HG02884 (cell line): ENCODE measurements around the gene AMY2A.
"Not testable (repeated sequence)": the region's sequence is repeated elsewhere in the genome, so short reads cannot be mapped to it uniquely, and the experiment has no call there.

Experiments used
- ATAC-seq: cut with Tn5 transposase; IDR thresholded peaks from one replicate; pipeline ENCODE4 v1.9.1; 2021; ENCODE audit warnings: mild to moderate bottlenecking, moderate library complexity; ENCODE audit not compliant: unreplicated experiment

The AMY2A gene

GRCh38 chr1:103616994-103617477 is at the start of gene AMY2A:
AMY2A (plus strand) TSS chr1:103617427; CDS start chr1:103617441, 14 bp downstream.
- not testable (repeated sequence) for ATAC-seq

- ATAC-seq: no peak
Observed at GRCh38 chr1:103569493-103569892, 47.7 kb upstream of the AMY2A start.

GRCh38 chr1:103571289-103571688 is 45.9 kb upstream of the AMY2A start, which contains the start of gene AMY2B:
AMY2B (plus strand) TSS chr1:103571589; CDS start chr1:103571603, 14 bp downstream.
- not testable (repeated sequence) for ATAC-seq

- peak; percentile 84 for ATAC-seq
Observed at GRCh38 chr1:103576065-103576464, 41.2 kb upstream of the AMY2A start.

- not testable (repeated sequence) for ATAC-seq
Observed at GRCh38 chr1:103576784-103577183, 40.4 kb upstream of the AMY2A start.

GRCh38 chr1:103582464-103582863 is 34.8 kb upstream of the AMY2A start:
- ATAC-seq: no peak

GRCh38 chr1:103583887-103584286 is 33.3 kb upstream of the AMY2A start:
- ATAC-seq: no peak

GRCh38 chr1:103584537-103584936 is 32.7 kb upstream of the AMY2A start:
- ATAC-seq: no peak

GRCh38 chr1:103602740-103603139 is 14.5 kb upstream of the AMY2A start:
- not testable (repeated sequence) for ATAC-seq

GRCh38 chr1:103616362-103616761 is 865 bp upstream of the AMY2A start:
- no peak for ATAC-seq

GRCh38 chr1:103627436-103627835 is 10.2 kb downstream of the AMY2A start:
- not testable (repeated sequence) for ATAC-seq

GRCh38 chr1:103641194-103641593 is 24.0 kb downstream of the AMY2A start:
- ATAC-seq: not testable (repeated sequence)

- not testable (repeated sequence) for ATAC-seq
Observed at GRCh38 chr1:103643908-103644307, 26.7 kb downstream of the AMY2A start.

- not testable (repeated sequence) for ATAC-seq
Observed at GRCh38 chr1:103650305-103650704, 33.1 kb downstream of the AMY2A start.

GRCh38 chr1:103650889-103651288 is 33.7 kb downstream of the AMY2A start:
- ATAC-seq: not testable (repeated sequence)

GRCh38 chr1:103654133-103654532 is 36.9 kb downstream of the AMY2A start:
- not testable (repeated sequence) for ATAC-seq

- ATAC-seq: not testable (repeated sequence)
Observed at GRCh38 chr1:103655460-103655859, 38.2 kb downstream of the AMY2A start, which contains the start of gene AMY1A. AMY1A (plus strand) TSS chr1:103655760; CDS start chr1:103656331, 571 bp downstream.
